GM19023 (cell line): ENCODE measurements around the gene IMMT.

Source experiments
- ATAC-seq: cut with Tn5 transposase; IDR thresholded peaks from one replicate; pipeline ENCODE4 v1.9.1; 2021; ENCODE audit warnings: mild to moderate bottlenecking, moderate library complexity; ENCODE audit not compliant: unreplicated experiment

Gene IMMT

GRCh38 chr2:86143926-86144685 is 51.2 kb downstream of the IMMT start:
- no peak for ATAC-seq

DNA sequence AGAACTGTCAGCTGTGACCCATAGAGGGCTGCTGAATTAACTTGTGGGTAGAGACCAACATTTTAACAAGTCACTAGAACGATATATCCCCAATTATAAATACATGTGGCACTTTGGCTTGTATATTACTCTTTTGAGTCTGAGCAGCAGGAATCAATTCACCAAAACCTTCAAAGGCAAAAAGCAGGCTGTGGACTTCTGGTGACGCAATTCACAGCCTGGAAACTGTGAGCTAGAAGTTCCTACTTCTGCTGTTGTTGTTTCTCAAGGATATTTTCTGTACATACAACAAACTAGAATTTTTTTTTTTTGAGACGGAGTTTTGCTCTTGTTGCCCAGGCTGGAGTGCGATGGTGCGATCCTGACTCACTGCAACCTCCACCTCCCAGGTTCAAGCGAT is 52.0 kb downstream of the IMMT start:
- ATAC-seq: no peak

DNA sequence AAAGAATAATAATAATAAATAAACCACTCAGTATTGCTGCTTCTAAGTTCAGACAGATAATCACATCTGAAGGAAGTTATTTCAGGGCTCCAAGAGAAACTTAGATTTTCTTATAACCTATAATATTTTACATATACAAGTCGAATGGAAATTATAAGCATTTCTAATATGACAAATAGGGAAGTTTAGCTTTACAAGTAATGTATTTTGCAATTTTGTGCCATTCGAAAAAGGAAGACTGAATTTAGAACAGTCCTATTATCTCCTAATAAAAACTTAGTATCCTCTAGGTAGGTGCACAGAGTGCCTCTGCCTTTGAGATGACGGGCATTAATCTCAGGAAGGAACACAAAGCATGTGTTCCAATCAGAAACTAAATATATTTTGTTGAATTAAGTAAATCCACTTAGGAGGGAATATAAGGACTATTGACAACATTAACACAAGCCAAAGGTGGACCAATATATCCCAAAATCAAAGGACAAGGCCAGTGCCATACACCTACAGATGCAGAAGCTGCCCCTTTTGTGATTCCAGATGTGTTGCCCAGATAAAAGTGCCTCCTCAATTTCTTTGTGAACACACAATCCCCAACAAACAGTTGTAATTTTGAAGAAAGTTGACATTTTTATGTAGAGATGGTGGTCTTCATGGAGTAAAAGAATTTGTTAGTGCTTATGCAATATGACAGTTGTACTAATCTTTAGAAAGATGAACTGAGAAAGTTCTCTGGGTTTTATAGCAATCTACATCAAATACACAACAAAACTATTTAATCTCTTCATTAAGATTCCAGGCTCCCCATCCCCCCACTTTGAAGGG is 52.6 kb downstream of the IMMT start:
- no peak for ATAC-seq

GRCh38 chr2:86140969-86141392 is 54.3 kb downstream of the IMMT start:
- ATAC-seq: no peak

GRCh38 chr2:86139981-86140380 is 55.3 kb downstream of the IMMT start:
- ATAC-seq: no peak

DNA sequence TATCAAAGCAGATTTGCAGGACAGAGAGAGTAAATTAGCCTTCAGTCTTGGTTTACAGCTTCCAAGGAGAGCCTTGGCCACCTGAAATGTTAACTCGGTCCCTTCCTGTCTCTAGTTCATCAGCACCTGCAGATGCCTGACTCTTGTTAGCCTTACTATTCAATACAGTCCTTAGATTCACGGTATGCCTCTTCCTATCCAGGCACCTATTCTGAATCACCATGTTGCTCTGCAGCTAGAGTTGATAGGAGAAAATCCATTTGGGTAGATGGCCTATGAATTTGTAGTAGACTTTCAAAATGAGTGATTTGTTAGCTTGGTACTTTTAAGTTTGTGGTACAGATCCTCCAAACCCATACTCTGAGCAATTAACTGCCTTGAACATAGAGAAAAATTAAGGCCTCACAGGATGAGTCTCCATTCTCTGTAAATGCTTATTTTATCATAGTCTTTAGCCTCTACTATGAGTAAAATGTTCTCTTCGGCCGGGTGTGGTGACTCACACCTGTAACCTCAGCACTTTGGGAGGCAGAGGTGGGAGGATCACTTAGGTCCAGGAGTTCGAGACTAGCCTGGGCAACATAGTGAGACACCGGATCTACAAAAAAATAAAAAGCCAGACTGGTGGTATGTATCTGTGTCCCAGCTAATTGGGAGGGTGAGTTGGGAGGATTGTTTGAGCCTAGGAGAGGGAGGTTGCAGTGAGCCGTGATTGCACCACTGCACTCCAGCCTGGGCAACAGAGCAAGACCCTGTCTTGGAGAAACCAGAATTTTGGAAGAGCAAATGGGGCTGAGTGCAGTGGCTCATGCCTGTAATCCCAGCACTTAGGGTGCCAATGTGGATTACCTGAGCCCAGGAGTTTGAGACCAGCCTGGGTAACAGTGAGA is 56.3 kb downstream of the IMMT start:
- ATAC-seq: no peak

DNA sequence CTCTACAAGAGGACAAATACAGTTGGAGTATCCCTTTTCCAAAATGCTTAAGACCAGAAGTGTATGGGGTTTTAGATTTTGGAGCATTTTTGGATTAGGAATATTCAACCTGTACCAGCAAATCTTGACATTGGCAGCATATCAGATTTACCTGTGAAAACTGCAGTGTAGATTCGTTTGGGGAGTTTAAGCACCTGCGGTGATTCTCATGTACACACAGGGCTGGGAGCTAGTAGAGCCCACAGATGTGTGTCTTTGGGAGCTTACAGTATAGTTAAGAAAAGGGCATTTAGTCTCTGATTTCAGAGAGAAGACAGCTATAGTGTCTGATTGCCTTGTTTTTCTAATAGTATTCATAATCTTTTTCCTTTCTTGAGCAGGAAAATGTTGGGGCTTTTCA is 59.1 kb downstream of the IMMT start:
- ATAC-seq: no peak

- ATAC-seq: no peak
Observed at GRCh38 chr2:86135653-86136052, 59.6 kb downstream of the IMMT start.

DNA sequence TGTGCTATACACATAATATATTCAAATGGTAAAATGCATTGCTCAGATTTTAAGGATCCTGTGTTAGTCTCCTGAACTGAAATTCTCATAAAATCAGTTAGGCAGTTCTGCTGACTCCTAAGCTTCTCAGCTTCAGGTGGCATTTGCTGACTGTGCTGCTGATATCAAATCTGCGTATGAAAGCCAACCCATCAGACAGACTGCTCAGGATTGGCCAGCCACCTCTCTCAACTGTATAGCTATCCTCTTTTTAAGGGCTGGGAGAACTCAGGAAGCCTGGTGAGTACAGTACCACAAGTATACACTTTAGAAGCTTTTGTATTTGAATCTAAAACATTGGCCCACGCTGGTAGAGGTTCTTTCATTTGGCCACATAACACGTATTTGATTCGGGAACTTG is 60.6 kb downstream of the IMMT start:
- no peak for ATAC-seq

- no peak for ATAC-seq
Observed at GRCh38 chr2:86124683-86125082, 70.6 kb downstream of the IMMT start.

DNA sequence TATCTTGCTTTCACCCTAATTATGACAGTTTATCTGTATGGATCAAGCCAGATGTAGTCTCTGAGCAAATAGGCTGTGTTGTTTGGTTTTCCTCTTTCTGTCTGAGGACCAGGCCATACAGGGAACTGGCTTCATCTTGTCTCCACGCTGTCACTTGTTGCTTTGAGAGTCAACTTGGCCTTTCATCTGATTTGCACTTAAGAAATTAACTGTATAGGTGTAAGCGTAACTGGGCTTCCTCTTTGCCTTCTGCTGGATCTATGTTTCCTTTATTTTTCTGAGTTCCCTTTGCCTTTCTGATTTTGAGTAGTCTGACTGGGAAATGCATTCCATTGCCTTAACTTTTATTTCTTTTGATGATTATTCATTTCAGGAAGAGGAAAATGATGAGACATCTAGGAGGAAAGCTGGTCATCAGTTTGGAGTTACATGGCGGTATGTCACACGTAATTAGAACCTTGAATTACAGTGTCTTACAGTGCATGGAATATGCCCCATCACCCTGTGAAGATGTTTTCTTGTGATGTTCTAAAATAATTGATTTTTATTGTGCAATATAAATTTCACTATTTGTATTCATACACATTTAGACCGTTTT is 71.8 kb downstream of the IMMT start:
- no peak for ATAC-seq

GRCh38 chr2:86118130-86118529 is 77.1 kb downstream of the IMMT start:
- no peak for ATAC-seq

GRCh38 chr2:86107031-86107430 is 88.2 kb downstream of the IMMT start:
- no peak for ATAC-seq

GRCh38 chr2:86105969-86106945 is 89.0 kb downstream of the IMMT start, which contains the start of gene PTCD3:
Gene PTCD3 (plus strand): TSS chr2:86106235. CDS start chr2:86106248, 13 bp downstream.
- ATAC-seq: peak; percentile 87

DNA sequence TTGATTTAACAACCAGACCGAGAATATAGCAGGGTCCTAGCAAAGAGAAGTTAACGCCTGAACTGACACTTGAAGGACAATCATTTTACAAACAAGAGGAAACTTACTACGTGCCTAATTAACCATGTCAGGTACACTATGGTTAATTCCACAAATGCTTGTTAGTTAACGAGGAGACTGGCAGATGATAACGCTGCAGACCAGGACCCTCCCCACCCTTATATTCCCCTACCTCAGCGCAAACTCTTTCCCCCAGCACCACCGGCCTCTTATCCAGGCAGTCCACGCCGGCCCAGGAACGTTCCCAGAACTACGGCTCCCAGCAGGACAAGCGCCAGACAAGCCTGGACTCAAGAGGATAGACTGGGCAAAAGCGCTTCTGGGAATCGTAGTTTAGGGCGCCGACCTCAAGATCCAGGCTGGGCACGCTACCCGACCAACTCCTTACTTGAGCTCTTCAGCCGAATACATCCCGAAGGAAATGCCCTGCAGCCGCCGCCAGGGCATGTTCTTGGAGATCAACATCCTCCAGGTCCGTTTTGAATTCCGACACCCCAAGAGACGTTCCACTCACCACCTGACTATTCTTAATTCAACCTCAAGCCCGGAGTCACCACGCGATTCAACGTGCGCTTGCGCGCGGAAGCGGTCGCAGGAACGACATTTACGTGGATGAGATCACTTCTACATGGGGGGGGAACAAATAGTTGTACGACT is 89.9 kb downstream of the IMMT start, which contains the start of gene POLR1A:
Gene POLR1A, minus strand, starts transcription at position 635 of the 717 bp plus-strand sequence. Its CDS starts 110 bp downstream, at position 525.
- peak; percentile 83 for ATAC-seq

GRCh38 chr2:86102157-86102556 is 93.1 kb downstream of the IMMT start:
- no peak for ATAC-seq

DNA sequence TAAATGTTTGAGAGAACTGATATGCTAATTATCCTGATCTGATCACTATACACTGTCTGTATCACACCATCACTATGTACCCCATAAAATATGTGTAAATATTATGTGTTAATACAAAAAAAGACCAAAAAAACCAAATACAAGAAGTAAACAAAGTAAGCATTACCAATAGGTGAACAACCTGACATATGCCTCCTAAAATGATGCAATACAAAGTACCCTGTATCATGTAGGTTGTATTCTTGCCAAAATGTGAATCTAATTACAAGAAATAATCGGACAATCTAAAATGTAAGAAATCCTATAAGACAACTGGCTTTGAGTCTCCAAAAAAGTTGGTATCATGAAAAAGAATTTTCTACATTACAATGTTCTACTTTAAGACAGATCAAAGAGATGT is 97.3 kb downstream of the IMMT start:
- no peak for ATAC-seq

DNA sequence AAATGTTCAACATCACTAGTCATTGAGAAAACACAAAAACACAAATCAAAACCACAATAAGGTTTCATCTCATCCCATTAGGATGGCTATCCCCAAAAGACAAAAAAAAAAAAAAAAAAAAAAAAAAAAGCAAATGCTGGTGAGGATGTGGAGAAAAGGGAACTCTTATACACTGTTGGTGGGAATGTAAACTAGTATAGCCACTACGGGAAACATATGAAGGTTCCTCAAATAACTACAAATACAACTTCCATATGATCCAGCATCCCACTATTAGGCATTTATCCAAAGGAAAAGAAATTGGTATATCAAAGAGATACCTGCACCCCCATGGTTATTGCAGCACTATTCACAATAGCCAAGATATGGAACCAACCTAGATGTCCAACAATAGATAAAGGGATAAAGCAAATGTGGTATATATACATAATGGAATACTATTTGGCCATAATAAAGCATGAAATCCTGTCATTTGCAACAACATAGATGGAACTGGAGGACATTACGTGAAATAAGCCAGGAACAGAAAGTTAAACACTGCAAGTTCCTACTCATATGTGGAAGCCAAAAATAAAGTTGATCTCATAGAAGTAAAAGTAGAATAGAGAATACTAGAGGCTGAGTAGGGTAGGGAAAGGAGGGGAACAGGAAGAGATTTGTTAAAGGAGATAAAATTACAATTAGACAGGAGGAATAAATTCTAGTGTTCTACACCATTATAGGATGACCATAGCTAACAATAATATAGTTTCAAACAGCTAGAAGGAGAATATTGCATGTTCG is 98.0 kb downstream of the IMMT start:
- no peak for ATAC-seq
